HCEC 1CT (cell line): Measurements from ENCODE around the gene EDDM3A.

Experiments used
- DNase-seq: peaks from one replicate; pipeline ENCODE4 v3.0.0-alpha.2; 2017

Gene EDDM3A

DNA sequence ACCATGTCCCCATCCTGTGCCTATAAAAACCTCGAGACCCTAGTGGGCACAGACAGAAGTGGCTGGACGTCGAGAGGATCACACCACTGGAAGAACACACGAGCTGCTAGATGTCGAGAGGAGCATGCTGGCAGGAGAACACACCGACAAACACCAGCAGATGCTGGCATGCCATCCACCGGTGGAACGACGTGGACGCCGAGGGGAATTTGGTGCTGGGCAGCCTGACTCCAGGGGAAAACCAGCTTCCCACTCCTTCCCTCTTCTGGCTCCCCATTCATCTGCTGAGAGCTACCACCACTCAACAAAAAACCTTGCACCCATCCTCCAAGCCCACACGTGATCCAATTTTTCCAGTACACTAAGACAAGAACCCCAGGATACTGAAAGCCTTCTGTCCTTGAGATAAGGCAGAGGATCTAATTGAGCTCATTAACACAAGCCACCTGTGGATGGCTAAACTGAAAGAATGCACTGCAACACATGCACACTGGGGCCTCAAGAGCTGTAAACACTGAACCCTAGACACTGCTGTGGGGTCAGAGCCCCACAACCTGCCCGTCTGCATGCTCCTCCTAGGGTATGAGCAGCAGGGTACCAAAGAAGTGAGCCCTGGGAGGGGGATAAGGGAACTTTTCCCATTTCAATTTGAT is 44.9 kb downstream of the EDDM3A start:
- DNase-seq, result no peak

DNA sequence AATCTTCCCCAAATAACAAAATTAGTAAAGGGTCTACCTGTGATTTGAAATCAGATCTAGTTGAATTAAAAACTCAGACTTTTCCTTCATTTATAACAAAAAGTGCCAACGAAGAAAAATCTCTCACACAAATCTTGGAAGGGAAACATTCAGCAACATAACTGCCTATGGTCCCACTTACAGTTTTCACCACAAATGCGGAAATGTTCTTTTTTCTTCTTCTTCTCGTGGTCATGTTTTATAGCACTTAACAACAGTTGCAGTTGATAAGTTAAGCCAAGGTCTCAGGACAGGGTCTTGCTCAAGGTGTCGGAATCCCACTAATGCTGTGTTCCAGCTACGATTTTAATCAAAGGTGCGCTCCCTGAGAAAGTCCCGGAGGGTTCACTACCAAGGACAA is 45.5 kb downstream of the EDDM3A start:
- DNase-seq, result no peak

DNA sequence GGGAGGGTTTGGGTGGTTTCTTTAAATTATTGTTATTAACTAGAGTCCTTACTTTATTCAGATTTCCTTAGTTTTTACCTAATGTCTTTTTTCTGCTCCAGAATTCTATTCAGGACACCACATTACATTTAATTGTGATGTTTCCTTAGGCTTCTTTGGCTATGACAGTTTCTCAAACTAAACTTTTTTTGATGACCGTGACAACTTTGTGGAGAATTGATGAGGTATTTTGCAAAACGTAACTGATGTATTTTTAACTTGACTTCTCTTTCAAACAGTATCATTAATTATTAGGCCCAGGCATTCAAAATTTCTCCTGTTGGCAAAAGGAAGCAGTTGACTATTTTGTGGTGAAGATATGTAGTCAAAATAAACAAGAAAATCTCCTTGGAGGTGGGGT is 45.9 kb downstream of the EDDM3A start:
- DNase-seq, result no peak

DNA sequence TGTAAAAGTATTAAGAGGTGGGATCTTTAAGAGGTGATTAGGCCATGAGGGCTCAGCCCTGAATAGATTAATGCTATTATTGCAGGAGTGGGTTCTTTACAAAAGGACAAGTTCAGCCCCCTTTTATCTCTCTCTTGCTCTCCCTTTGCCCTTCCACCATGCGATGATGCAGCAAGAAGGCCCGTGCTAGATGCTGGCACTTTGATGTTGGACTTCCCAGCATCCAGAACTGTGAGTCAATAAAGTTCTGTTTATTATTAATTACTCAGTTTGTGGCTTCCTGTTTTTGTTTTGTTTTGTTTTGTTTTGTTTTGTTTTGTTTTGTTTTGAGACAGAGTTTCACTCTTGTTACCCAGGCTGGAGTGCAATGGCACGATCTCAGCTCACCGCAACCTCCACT is 46.9 kb downstream of the EDDM3A start:
- DNase-seq, result no peak

DNA sequence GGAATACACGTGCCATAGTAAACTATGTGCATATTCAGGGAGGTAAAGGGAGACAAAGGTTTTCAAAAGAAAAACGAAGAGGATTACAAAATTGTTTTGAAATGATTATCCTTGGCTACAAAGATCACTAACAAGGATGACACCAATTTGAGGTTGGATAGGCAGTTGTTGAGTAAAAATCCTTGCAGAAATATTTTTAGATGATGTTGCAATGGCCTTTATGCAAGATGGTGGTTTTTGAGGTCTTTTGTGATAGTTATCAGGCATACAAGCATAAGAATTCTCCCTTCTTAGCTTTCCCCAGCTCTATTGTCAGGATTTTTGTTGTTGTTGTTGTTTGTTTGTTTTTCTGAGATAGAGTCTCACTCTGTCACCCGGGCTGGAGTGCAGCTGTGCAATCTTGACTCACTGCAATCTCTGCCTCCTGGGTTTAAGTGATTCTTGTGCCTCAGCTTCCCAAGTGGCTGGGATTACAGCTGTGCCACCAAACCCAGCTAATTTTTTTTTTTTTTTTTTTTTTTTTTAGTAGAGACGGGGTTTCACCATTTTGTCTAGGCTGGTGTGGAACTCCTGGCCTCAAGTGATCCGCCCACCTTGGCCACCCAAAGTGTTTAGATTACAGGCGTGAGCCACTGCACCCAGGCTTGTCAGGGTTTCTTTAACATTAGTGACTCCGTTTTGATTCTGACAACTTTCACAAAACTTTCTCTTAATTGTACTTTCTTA is 49.1 kb downstream of the EDDM3A start:
- DNase-seq, result no peak

DNA sequence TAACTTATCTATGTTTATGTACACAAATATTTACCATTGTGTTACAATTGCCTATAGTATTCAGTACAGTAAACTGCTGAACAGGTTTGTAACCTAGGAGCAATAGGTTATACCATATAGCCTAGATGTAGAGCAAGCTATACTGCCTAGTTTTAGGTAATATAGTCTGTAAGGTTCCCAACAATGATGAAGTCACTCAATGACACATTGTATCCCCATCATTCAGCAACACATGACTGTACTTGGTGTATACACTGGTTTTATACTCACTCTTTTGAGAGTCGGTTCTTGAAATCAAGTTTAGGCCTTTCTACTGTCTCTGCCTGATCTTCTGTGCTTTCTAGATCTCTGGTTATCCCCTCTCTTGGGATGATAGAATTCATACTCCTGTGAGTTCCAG is 51.5 kb downstream of the EDDM3A start:
- DNase-seq, result peak; percentile 6
